A673 (cell line): Measurements from ENCODE around the gene GCSH.
"Not testable (repeated sequence)": the region's sequence is repeated elsewhere in the genome, so short reads cannot be mapped to it uniquely, and the experiment has no call there.

ENCODE experiments used
- EZH2 ChIP-seq: fragments of 200-600 bp; sonication (generic); IDR thresholded peaks from 2 replicates; pipeline ENCODE4 v1.6.1; 2017; ENCODE audit warnings: borderline replicate concordance, low read depth, mild to moderate bottlenecking, mixed read lengths, antibody characterized with exemption, low read length; ENCODE audit not compliant: poor library complexity, severe bottlenecking
- TF ChIP-seq, protein P1 (sequence below): fragments of 300-800, 200-600 bp; sonication (generic); conservative IDR thresholded peaks from 2 replicates; pipeline ENCODE4 v1.5.1; 2017; ENCODE audit warnings: low read depth, mild to moderate bottlenecking, antibody characterized with exemption, low read length, moderate library complexity, mixed read lengths

DNA sequence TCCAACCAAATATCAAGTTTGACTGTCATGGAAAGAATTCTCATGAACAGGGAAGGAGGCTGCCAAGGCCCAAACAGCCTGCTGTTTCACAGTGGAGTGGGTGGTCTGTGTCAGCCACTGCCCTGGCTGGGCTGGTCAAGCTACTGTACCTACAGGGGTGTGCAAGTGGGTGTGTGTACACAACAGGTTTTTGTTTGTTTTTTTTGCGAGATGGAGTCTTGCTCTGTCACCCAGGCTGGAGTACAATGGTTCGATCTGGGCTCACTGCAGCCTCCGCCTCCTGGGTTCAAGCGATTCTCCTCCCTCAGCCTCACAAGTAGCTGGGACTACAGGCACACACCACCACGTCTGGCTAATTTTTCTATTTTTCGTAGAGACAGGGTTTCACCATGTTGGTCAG is 13.1 kb upstream of the GCSH start:
- TF ChIP-seq, protein P1, sequence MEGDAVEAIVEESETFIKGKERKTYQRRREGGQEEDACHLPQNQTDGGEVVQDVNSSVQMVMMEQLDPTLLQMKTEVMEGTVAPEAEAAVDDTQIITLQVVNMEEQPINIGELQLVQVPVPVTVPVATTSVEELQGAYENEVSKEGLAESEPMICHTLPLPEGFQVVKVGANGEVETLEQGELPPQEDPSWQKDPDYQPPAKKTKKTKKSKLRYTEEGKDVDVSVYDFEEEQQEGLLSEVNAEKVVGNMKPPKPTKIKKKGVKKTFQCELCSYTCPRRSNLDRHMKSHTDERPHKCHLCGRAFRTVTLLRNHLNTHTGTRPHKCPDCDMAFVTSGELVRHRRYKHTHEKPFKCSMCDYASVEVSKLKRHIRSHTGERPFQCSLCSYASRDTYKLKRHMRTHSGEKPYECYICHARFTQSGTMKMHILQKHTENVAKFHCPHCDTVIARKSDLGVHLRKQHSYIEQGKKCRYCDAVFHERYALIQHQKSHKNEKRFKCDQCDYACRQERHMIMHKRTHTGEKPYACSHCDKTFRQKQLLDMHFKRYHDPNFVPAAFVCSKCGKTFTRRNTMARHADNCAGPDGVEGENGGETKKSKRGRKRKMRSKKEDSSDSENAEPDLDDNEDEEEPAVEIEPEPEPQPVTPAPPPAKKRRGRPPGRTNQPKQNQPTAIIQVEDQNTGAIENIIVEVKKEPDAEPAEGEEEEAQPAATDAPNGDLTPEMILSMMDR: not testable (repeated sequence)
- TF ChIP-seq EZH2: not testable (repeated sequence)
